Measurements from ENCODE around the gene THEM5.
"Not testable (repeated sequence)": the region's sequence is repeated elsewhere in the genome, so short reads cannot be mapped to it uniquely, and the experiment has no call there.

THEM5 gene, protein sequence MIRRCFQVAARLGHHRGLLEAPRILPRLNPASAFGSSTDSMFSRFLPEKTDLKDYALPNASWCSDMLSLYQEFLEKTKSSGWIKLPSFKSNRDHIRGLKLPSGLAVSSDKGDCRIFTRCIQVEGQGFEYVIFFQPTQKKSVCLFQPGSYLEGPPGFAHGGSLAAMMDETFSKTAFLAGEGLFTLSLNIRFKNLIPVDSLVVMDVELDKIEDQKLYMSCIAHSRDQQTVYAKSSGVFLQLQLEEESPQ

DNA sequence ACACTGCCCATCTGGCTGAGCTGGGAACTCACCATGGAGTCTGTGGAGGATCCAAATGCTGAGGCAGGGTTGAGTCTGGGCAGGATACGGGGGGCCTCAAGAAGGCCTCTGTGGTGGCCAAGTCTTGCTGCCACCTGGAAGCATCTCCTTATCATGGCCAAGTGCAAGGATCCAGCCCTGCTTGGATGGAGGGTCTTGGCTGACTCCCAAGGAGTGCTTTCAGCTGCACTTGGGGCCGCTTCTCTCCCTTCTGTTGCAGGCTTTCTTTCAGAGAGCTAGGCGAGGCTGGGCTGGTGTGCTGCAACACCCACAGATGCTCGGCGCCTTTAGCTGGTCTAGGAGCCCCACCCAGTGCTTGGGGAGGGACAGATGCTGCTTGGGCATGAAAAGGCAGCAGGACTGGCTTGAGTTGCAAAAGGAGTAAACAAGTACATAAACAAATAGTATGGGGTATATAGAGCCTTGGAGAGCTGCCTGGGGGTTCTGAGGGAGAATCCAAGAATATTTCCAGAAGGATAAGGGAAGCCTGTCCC is at the start of gene THEM5:
THEM5 (minus strand) TSS at position 302 of the 533 bp plus-strand sequence; CDS start at position 155, 147 bp downstream.
- DNase-seq (ENCODE audit: low spot score) = no peak

DNA sequence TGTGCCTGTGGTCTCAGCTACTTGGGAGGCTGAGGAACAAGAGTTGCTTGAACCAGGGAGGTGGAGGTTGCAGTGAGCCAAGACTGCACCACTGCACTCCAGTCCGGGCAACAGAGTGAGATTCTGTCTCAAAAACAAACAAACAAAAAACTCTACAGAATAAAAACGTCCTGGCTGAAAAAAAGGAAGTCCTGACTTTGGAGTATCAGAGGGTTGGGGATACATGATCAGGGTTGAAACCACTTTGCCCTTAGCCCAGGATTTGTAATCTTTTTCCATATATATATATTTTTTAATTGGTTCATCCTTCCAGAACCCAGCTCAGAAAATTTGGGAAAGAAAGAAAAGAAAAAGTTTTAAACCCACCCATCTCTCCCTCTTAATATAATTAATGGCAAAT is 49.3 kb upstream of the THEM5 start:
- DNase-seq (ENCODE audit: low spot score) = no peak

DNA sequence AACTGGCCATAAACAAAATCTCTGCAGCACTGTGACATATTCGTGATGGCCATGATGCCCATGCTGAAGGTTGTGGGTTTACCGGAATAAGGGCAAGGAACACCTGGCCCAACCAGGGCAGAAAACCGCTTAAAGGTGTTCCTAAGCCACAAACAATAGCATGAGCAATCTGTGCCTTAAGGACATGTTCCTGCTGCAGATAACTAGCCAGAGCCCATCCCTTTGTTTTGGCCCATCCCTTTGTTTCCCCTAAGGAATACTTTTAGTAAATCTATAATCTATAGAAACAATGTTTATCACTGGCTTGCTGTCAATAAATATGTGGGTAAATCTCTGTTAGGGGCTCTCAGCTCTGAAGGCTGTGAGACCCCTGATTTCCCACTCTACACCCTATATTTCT is 47.3 kb upstream of the THEM5 start:
- DNase-seq (ENCODE audit: low spot score) = not testable (repeated sequence)

DNA sequence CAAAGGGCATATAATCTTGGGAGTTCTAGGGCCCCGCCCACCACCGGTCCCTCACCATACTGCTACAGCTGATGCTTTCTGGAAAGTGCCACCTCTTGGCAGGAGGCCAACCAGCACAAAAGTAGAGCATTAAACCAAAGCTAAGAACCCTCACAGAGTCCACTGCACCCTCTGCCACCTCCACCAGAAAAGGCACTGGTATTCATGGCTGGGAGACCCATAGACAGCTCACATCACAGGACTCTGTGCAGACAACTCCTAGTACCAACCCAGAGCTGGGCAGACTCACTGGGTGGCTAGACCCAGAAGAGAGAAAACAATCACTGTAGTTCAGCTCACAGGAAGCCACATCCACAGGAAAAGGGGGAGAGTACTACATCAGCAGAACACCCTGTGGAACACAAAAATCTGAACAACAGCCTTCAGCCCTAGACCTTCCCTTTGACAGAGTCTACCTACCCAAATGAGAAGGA is 45.0 kb upstream of the THEM5 start:
- no peak for DNase-seq (ENCODE audit: low spot score)

DNA sequence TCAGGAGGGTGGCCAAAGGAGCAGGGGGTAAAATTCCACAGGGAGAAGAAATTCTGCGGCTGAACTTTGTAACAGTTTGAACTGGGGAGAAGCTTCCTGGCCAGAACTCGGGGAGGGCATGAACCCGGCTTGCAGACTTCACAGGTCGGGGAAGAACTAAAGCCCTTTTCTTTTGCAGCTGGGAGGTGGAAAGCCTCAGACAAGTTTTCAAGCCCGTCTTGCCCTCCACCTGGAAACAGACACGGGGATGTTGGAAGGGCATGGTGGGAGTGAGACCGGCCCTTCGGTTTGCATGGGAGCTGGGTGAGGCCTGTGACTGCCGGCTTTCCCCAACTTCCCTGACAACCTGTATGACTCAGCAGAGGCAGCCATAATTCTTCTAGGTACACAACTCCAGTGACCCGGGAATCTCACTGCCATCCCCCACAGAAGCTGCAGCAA is 44.5 kb upstream of the THEM5 start:
- no peak for DNase-seq (ENCODE audit: low spot score)

DNA sequence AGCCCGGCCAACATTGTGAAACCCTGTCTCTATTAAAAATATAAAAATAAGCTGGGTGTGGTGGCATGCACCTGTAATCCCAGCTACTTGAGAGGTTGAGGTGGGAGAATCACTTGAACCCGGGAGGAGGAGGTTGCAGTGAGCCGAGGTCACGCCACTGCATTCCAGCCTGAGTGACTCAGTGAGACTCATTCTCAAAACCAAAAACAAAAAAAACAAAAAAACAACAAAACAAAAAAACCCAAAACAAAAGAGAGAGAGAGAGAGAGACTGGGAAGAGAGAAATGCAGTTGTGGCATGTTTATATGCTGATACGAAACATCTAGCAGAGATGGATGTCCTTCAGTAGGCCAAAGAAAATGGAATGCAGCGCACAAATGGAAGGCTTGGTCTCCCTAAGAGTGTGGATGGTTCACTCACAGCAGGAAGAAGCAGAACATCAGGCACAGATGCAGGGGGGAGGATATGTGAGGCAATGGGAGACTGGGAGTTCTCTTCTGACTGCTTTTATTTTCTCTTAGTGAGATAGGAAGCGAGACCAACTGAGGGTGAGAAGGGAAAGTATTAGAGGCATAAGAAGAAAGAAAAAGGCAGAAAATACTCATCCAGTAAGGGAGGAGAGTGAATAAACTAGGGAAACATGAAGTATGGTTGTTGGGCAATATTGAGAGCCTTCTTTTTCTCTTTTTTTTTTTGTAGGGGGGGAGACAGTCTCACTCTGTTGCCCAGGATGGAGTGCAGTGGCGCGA is 39.8 kb upstream of the THEM5 start:
- no peak for DNase-seq (ENCODE audit: low spot score)

DNA sequence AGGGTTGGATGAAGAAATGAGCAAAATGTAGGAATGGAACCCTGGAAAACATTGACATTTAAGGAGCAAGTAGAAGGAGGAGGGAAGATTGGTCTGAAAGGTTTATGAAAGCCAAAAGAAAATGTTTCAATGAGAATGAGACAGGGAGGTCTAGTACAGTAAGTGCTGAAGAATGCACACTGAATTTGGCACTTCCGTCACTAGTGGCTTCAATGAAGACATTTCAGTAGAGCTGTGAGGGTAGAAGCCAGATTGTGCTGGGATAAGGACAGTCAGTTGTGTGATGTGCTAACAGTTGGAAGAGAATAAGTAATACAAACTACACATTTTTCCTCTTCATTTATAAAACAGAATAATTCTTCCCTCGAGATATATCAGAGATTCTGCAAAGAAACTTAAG is 38.7 kb upstream of the THEM5 start:
- no peak for DNase-seq (ENCODE audit: low spot score)

DNA sequence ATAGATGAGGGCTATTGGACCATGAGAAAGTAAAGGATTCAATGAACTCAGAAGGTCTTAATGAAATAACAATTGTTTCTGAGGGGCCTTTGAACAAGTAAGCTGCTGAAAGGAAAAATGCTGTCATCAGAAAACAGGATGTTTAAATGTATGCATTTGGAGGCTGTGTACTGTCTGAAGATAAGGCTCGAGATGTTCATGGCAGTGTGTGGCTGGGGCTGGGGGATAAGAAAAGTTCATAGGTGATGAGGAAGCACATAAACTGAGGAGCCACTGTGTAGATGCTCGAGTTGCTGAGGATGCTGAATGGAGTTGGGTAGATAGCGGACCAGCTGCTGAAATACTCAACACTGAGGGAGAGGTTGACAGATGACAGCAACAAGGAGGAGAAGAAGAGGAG is 38.0 kb upstream of the THEM5 start:
- DNase-seq (ENCODE audit: low spot score) = no peak

DNA sequence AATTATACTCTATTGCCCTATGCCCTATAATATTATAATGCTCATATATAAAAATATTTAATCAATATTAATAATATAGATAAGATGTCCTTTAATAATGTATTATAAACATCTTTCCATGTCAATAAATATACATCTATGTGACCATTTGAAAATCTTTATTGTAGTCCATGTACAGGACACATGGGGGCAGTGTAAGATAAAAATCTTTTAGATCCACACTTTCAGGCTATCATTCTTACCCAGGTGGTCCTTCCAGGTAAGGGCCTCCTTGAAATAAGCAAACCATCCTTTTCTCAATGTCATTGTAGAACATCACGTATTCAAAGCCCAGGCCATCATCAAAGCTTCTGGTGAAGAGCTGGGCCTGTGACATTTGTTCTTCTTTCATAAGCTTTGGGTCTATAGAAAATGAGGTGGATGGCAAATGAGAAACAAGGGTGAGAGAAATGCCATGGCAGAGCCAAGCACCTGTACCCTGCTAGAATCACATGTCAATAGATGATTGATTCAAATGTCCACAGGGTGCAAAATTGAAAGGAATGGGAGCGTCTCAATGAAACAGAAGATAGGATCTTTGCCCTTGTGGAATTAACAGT is 35.6 kb upstream of the THEM5 start:
- no peak for DNase-seq (ENCODE audit: low spot score)

DNA sequence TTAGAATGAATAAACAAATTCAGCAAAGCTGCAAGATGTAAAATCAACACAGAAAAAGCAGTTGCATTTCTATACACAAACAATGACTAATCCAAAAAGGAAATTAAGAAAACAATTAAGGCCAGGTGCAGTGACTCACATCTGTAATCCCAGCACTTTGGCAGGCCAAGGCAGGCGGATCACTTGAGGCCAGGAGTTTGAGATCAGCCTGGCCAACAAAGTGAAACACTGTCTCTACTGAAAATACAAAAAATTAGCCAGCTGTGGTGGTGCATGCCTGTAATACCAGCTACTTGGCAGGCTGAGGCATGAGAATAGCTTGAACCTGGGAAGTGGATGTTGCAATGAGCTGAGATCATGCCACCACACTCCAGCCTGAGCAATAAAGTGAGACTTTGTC is 33.5 kb upstream of the THEM5 start:
- no peak for DNase-seq (ENCODE audit: low spot score)

DNA sequence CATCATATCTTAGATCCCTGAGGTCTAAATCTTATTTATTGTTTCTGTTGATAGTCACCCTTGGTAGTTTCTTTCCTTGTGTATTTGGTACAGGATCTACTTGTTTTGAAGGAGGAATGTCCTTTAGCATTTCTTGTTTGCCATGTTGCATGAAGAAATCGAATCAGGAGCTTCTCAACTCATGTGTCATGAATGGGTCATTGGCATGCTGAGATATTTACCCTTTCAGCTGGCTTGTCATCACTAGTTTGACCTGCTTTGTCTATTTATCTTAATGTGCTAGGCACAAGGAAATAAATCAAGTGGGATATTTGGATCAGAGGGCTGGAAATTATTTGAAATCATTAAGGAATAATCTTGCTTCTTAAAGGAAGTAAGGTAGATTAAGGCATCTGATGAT is 32.0 kb upstream of the THEM5 start:
- no peak for DNase-seq (ENCODE audit: low spot score)

DNA sequence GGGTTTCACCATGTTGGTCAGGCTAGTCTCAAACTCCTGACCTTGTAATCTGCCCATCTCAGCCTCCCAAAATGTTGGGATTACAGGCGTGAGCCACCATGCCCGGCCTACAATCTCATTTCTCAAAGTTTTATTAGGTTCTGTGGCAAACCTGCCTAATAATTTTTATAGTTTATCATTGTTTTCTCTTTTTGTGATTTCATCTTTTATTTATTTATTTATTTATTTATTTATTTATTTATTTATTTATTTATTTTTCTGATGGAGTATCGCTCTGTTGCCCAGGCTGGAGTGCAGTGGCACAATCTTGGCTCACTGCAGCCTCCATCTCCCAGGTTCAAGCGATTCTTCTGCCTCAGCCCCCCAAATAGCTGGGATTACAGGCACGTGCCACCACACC is 31.4 kb upstream of the THEM5 start:
- not testable (repeated sequence) for DNase-seq (ENCODE audit: low spot score)

DNA sequence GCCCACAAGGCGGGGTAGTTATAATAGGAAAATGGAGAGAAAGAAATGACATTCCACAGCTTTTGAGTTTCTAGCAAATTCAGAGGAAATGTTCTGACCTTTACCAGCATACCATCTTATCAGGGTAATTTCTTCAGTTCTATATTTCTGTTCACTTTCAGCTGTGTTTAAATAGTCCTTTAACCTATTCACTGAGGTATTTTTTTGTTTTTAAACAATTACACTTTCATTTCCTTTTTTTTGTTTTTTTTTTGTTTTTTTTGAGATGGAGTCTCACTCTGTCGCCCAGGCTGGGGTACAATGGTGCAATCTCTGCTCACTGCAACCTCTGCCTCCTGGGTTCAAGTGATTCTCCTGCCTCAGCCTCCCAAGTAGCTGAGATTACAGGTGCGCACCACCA is 30.9 kb upstream of the THEM5 start:
- DNase-seq (ENCODE audit: low spot score) = not testable (repeated sequence)

DNA sequence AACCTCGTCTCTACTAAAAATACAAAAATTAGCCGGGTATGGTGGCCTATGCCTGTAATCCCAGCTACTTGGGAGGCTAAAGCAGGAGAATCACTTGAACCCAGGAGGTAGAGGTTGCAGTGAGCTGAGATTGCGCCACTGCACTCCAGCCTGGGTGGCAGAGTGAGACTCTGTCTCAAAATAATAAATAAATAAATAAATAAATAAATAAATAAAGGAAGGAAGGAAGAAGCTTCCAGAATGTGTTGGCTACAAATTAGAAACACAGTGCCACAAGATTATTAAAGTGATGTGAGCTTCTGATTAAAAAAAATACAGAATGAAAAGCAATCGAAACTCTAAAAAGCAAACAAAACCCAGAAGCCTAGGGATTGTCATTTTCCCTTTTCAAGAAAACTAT is 30.4 kb upstream of the THEM5 start:
- not testable (repeated sequence) for DNase-seq (ENCODE audit: low spot score)

DNA sequence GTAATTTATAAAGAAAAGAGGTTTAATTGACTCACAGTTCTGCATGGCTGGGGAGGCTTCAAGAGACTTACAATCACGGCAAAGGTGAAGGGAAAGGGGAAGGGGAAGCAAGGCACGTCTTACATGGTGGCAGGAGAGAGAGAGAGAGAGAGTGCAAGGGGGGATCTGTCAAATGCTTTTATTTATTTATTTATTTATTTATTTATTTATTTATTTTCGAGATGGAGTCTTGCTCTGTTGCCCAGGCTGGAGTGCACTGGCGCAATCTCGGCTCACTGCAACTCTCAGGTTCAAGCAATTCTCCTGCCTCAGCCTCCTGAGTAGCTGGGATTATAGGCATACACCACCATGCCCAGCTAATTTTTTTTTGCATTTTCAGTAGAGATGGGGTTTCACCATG is 29.4 kb upstream of the THEM5 start:
- DNase-seq (ENCODE audit: low spot score) = not testable (repeated sequence)

DNA sequence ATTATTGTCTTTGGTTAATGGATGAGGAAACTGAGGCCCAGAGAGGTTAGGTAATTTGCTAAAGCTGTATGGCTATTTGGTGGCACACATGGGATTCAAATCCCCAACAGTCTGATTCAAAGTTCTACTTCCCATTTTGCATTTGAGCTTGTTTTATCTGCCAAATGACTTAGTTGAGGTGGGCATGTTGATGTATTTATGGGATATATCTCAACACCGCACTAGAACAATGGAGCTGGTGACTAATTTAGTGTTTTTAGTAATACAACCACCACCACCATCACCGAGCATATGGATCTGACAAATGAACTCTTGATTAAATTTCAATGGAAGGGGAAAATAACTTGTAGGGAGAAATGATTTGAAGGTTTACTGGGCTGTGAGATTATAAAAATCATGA is 29.0 kb upstream of the THEM5 start:
- DNase-seq (ENCODE audit: low spot score) = no peak

DNA sequence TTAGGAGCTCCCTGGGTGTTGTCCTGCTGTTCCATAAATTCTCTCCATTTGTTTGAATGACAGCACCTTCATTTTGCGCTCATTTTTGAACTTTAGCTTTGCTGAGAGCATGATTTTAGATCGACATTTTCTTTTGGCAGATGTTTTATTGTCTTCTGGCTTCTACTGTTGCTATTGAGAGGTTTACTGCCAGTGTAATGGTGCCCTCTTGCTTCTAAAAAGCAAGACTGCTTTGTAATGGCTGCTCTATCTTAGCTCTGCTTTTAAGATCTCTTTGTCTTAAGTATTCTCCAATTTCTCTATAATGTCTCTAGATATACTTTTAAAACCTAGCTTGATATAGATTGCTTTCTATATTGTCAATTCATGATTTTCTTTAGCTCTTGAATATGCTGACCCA is 28.0 kb upstream of the THEM5 start:
- DNase-seq (ENCODE audit: low spot score) = peak; percentile 75

DNA sequence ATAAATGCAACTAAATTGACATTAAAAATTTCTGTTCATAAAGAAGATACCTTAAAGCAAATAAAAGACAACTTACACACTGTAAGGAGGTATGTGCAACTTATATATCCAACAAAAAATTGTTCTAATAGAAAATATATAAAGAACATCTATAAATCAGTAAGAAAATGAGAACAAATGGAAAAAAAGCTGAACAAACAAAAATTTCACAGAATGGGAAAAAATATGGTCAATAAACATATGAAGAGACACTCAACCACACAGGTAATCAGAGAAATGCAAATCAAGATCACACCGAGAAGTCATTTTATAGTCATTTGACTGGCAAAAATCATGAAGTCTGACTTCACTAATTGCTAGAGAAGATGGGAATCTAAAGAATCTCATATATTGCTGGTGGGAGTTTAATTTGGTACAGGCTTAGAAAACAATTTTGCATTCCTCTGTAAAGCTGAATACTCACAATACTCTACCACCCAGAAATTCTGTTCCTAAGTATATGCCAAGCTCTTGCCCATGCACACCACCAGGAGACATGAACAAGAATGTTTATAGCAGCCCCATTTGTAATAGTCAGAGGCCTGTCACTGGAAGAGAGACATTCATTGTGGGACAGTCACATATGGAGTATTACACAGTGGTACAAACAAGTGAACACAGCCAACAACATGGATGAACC is 22.0 kb upstream of the THEM5 start:
- DNase-seq (ENCODE audit: low spot score) = no peak

DNA sequence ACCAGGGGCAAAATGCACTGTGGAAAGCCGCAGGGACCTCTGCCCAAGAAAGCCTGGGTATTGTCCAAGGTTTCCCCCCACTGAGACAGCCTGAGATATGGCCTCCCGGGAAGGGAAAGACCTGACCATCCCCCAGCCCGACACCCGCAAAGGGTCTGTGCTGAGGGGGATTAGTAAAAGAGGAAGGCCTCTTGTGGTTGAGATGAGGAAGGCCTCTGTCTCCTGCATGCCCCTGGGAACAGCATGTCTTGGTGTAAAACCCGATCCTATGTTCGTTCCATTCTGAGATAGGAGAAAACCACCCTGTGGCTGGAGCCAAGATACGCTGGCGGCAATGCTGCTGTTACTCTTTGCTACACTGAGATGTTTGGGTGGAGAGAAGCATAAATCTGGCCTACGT is 19.3 kb upstream of the THEM5 start:
- not testable (repeated sequence) for DNase-seq (ENCODE audit: low spot score)

DNA sequence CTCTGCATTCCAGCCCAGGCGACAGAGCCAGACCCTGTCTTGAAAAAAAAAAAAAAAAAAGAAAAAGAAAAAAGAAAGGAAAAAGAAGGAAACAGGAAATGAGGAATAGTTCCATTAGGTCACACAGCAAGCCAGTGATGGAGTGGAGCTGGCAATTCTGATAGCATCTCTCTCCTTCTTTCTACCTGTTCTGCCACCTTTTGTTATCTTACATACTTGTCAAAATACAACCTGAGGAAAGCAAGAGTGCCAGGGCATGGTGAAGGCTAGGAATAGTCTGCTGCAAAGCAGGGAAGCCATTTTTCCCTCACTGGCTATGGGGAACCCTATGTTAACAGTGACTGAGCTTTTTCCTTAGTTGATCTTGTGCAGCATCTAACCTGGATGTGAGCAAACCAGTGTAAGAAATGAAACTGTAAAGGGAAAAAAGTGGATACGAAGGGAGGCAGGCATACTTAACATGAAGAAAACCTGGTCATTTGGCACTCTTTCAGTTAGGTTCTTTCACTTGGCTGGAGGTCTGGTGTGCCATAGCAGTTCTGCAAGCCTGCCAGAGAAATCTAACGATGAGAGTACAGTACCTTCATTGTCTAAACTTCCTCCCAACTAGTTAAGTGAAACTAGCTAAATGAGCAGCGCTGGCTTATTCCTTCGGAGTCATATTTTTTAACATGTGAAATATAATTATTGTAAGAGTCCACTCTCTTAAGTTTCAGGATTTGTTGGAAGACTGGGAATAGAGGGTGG is 17.9 kb upstream of the THEM5 start:
- DNase-seq (ENCODE audit: low spot score) = no peak

DNA sequence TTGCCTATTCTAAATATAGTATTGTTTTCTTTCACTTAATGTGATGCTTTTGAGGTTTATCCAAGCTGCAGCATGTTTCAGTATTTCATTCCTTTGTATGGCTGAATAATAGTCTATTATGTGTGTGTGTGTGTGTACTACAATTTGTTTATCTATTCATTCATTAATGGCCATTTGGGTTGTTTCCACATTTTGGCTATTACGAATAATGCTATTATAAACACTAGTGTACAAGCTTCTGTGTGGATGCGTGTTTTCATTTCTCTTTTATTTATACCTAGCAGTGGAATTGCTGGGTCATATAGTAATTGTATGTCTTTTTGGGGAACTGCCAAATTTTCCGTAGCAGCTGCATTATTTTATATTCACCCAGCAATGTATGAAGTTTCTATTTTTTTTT is 15.0 kb upstream of the THEM5 start:
- DNase-seq (ENCODE audit: low spot score) = peak; percentile 54
